CD1c-positive myeloid dendritic cell (primary cell): ENCODE measurements around the gene P2RY8.
"Not testable (repeated sequence)": the region's sequence is repeated elsewhere in the genome, so short reads cannot be mapped to it uniquely, and the experiment has no call there.

Experiments
- DNase-seq: peaks from one replicate; pipeline ENCODE4 v3.0.0-alpha.2; 2016; ENCODE audit errors: extremely low spot score

Gene P2RY8

GRCh38 chrX:1487401-1487800 lies 49.6 kb downstream of the P2RY8 start:
- no peak for DNase-seq

- no peak for DNase-seq
These were observed 50.1 kb downstream of the P2RY8 start for GRCh38 chrX:1486749-1487361.

DNA sequence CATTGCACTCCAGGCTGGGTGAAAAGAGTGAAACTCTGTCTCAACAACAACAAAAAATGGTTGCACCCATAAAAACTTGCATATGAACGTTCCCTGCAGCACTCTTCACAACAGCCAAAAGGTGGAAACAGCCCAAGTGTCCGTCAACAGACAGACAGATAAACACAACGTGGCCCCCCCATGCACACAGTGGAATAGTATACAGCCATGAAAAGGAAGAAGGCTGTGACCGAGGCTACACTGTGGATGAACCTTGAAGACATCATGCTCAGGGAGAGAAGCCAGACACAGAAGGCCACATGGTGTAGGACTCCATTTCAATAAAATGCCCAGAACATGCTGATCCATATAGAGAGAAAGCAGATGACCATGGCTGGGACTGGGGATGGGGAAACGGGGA lies 50.8 kb downstream of the P2RY8 start:
- DNase-seq: no peak

DNA sequence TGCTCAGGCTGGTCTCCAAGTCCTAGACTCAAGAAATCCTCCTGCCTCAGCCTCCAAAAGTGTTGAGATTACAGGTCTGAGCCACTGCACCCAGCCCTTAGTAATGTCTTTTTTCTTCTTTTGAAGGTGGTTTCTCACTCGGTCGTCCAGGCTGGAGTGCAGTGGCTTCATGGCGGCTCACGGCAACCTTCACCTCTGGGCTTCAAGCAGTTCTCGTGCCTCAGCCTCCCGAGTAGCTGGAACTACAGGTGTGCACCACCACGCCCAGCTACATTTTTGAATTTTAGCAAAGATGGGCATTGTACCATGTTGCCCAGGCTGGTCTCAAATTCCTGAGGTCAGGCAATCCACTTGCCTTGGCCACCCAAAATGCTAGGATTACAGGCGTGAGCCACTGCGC lies 52.0 kb downstream of the P2RY8 start:
- no peak for DNase-seq

- peak; percentile 50 for DNase-seq
These were observed 52.4 kb downstream of the P2RY8 start for GRCh38 chrX:1484638-1485019.

GRCh38 chrX:1483843-1484637 lies 52.9 kb downstream of the P2RY8 start:
- DNase-seq: no peak

DNA sequence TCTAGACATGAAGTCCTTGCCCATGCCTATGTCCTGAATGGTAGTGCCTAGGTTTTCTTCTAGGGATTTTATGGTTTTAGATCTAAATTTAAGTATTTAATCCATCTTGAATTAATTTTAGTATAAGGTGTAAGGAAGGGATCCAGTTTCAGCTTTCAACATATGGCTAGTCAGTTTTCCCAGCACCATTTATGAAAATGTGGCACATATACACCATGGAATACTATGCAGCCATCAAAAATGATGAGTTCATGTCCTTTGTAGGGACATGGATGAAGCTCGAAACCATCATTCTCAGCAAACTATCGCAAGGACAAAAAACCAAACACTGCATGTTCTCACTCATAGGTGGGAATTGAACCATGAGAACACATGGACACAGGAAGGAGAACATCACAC lies 54.5 kb downstream of the P2RY8 start:
- not testable (repeated sequence) for DNase-seq

DNA sequence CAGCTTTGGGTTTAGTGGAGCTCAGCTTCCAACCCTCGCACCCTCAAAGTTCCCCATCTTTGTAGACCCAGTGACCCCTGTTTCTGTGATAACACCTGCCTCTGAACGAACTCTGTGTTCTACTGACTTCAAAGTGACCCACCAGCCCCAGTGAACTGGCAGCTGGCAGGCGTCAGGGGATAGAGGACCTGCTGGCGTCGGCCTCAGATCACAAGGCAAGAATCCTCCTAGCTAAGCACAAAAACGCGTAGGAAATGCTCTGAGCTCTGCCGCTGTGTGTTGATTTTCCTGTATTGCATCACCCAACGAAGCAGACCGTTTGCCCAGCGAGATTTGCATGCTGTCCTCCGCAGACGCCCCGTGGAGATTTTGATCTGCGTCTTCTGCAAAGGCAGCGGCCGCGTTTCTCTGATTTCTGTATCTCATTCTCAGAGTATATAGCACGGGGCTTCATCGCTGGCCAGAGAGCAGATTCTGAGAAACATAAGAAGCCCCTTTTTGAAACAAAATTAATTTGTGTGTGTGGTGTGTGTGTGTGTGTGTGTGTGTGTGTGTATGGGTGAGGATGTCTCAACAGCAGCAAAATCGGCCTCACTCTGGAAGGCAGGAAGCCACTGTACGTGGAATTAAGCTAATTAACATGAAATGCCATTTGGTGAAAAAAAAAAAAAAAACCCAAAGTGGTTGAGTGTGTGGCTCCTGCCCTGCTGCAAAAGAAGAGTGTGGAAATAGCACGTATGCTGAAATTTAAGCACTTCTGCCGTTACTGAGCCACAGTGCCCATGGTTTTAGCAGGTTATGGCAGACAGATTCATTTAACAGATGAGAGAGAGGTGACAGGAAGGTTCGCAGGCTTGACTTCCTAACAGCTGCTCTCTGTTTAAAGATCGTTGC lies 55.1 kb downstream of the P2RY8 start:
- DNase-seq: peak; percentile 88

DNA sequence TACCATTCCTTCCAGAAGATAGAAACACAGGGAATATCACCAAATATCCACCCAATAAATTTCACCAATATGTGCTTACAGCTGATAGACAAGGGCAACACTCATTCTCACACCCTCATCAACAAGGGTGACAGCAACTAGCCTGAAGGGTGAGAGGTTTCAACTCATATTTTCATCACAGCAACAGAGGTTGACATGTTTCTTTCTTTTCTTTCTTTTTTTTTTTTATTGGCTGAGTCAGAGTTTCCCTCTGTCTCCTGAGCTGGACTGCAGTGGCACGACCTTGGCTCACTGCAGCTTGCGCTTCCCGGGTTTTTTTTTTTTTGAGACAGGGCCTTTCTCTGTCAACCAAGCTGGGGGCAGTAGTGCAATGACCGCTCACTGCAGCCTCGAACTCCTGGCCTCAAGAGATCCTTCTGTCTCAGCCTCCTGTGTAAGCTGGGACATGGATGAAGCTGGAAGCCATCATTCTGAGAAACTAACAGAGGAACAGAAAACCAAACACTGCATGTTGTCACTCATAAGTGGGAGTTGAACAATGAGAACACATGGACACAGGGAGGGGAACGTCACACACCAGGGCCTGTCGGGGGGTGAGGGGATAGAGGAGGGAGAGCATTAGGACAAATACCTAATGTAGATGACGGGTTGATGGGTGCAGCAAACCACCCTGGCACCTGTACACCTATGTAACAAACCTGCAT lies 56.8 kb downstream of the P2RY8 start:
- no peak for DNase-seq

DNA sequence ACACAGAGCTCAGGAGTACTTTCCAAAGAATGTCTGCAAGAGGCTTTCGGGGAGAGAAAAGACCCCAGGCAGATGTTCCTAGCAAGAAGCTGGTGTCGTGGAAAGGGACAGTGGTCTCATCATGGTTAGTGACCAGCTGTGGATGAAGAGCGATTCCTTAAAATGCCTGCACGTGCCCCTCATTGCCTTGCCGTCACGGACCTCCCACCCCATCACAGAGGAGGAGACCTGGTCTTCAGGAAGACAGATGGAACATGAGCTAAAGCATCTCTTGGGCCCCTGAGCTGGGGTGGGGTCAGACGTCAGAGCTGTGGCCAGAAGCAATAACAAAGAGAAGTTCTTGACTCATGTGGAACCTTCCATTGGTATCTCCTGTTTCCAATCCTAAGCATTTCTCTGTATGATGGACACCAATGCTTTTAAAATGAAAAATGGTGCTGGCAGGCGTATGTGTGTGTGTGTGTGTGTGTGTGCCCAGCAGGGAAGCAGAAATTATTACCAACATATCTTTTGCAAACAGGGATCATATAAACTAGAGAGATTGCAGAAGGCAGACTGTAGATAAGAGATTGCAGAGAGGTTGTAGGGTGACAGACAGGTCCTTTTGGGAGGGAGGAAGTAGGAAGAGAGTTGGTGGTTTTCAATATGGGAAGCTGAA lies 59.1 kb downstream of the P2RY8 start:
- DNase-seq: no peak

DNA sequence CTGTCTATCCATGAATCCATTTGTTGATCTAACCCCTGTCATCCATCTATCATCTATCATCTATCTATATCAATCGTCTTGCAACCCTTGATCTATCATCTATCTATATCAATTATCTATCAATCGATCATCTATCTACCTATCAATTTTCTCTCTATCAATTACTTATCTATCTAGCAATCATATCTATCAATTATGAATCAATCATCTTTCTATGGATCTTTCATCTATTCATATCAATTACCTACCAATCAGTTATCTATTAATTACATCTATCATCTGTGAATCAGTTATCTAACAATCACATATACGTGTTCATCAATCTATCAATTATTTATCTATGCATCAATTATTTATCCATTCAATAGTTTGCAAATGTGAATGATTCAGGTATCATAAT lies 59.8 kb downstream of the P2RY8 start:
- DNase-seq: no peak

DNA sequence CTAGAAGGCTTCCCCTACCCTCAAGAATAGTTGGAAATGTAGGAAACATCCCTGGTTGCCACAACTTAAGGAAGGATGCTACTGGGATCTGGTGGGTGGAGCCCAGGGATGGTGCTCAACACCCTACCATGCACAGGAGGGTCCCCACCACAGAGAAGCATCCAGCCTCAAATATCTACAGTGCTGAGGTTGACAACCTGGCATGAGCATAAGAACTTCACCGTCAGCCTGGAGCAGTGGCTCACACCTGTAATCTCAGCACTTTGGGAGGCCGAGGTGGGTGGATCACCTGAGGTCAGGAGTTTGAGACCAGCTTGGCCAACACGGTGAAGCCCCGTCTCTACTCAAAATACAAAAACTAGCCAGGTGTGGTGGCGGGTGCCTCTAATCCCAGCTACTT lies 60.3 kb downstream of the P2RY8 start:
- no peak for DNase-seq

DNA sequence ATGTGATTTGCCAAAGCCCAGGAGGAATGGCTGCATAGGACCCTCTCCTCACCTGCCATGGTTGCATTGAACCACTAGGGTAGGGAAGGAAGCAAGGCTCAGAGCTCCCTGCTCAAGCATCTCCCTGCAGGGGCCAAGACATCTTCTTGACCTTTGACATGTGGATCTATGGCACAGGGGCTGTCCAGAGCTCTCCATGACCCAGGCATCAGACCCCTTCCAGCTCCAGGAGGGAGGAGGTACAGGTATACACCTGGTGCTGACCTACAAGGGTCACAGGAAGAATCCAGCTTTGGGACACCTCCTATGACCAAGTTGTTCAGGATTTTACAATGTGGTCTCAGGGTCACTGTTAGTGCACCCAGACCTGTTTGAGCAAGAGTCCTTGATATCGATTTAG lies 61.1 kb downstream of the P2RY8 start:
- no peak for DNase-seq

DNA sequence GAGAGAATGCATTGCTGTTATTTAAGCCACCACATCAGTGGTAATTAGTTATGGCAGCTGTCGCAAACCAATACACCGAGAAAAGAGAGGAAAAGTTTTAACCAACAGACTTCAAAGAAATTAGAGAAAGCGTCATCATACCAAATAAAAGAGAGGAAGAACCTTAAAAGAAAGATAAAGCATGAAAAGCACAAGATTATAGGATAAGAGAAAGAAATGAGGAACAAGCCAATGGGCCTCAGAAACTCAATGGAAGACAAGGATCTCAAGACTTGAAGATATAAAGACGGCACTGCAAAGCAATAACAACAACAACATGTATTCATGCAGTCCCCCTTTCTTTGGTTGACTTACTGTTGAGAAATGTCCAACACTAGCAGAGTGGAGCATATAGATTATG lies 61.5 kb downstream of the P2RY8 start:
- no peak for DNase-seq

DNA sequence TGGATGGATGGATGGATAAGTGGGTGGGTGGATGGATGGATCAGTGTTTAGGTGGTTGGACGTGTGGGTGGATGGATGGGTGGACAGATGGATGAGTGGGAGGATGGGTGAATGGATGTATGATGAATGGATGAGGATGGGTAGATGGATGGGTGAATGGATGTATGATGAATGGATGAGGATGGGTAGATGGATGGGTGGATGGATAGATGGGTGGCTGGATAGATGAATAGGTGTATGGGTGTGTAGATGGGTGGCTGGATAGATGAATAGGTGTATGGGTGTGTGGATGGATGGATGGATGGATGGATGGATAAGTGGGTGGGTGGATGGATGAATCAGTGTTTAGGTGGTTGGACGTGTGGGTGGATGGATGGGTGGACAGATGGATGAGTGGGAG lies 62.4 kb downstream of the P2RY8 start:
- not testable (repeated sequence) for DNase-seq

- DNase-seq: no peak
These were observed 64.0 kb downstream of the P2RY8 start for GRCh38 chrX:1472975-1473374.

DNA sequence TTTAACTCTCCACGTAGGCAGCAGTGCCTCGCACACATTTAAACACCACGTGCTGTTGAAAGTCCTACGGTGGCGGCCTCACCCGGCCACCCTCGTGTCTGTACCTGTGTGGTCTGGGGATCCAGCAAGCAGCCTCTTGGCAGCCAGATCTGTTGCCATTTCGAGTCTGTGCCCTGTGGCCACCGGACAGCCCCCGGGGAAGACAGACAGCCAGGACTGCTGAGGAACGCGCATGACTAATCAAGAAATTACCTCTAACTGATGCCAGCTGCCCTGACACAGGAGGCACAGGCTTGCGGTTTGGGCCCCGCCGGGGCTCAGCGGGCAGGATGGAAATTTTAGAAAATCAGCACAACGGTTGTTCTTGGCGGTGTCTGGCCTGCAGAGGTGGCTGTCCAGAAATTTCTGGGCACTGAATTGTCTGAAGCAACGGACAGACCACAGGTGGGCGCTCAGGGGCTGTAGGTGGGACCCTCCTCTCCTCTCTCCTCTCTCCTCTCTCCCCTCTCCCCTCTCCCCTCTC lies 68.7 kb downstream of the P2RY8 start:
- DNase-seq: peak; percentile 45

DNA sequence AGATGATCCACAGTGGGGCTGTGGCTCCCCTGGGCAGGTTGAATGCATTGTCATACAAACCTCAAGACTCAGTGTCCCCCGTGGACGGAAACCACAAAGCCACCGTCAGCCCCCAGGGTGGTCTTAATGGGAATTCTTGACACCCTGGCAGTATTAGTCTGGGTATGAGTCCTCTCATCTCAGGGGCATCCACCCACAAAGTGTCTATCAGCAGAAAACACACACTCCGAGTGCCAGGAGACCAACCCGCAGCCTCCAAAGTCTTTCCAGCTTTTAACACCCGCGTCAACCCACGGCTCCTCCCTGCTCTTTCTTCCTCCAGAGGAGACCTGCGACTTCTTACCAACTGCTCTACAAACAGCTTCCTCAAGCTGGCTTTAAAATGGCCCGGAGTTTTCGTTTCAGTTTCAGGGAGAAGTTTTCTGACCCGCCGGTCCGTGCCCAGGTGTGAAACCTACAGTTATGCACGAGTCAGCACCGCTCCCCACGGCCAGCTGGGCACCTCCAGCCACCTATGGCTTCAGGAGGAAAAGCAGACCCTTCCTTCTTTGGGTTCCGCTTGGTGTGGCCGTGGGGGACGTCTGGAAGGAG lies 69.9 kb downstream of the P2RY8 start:
- DNase-seq: peak; percentile 67

- DNase-seq: no peak
These were observed 70.7 kb downstream of the P2RY8 start for GRCh38 chrX:1466232-1466661.

DNA sequence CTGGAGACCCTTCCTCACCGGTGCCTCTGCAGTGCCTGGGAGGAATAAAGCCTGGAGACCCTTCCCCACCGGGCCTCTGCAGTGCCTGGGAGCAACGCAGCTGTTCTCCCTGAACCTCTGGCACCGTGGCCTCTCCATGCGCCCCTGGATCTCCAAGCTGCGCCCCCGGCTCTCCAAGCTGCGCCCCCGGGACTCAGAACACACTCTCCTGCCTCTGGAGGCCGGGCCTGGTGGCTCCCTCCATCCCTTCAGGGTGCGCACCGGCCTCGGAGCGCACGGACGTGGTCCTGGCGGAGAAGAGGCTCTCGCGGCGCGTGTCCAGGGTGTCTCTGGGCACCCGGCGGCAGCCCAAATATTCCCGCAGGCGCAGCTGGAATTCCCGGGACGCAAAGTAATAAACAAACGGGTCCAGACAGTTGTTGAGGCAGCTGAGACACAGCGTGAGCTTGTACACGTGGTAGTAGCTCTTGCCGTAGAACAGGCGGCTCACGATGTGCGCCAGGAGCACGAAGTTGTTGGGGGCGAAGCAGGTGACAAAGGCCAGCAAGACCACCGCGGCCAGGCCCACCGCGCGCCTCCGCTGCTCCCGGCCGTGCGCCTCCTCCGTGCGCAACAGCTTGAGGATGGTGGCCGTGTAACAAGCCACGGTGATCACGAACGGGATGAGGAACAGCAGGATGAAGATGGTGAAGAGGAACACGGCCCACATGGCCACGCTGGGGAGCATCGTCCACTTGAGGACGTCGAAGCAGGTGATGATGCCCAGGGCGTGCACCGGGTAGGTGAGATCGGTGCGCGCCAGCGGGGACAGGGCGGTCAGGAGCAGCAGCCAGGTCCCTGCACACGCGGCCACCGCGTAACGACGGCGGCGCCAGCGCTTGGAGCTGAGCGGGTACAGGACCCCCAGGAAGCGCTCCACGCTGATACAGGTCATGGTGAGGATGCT lies 71.4 kb downstream of the P2RY8 start:
- no peak for DNase-seq
